HG03045 (cell line): ENCODE results near the gene MED13L.

Source experiments
- ATAC-seq: cut with Tn5 transposase; IDR thresholded peaks from one replicate; pipeline ENCODE4 v1.9.1; 2021; ENCODE audit warnings: mild to moderate bottlenecking, moderate library complexity; ENCODE audit not compliant: unreplicated experiment

Gene MED13L

DNA sequence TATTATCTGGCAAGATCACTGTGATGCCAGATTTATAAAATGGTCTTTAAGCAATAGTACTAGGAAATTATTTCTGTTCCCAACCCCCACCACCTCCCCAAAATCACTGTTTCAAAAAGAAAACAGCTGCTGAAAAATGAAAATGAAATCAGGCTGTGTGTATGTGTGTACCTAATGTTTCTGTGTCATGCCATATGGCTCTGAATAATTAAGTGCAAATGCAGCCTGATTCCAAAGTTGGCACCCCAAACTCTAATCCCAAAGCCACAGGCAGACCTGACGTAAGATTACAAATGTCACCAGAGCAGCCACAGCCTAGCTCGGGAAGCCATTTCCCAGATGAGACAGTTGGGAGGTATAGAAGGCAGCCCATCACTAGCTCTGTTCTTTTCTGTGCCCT, 175.5 kb downstream of the MED13L start:
- ATAC-seq: no peak

DNA sequence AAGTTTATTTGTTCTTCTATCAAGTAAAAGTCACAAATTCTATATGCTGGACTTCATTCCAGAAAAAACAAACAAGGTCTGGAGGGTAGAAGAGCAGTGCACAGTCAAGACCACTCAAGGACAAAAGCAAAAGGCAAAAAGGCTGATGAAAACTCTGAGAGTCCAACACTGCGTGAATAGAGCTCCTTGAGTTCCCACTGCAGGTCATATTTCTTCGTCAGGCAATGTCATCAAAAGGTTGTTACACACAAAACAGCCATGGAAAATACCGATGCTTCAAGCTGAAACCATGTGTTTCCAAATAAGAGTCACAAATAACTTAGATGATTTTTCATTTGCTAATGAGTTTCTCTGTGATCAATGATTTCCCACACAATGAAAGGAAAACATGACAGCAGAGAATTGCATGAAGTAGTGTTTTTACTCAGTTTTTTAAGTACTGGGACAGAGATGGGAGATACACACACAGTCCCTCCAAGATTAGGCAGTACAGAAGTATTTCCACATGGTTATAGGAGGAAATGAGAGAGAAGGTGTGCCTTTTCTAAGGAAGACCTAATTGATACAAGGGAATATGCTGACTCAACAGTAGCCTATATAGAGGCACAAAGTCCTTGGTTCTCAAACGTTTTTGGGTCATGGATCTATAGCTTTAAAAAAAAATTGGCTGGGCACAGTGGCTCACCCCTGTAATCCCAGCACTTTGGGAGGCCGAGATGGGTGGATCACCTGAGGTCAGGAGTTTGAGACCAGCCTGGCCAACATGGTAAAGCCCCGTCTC, 177.7 kb downstream of the MED13L start:
- no peak for ATAC-seq

DNA sequence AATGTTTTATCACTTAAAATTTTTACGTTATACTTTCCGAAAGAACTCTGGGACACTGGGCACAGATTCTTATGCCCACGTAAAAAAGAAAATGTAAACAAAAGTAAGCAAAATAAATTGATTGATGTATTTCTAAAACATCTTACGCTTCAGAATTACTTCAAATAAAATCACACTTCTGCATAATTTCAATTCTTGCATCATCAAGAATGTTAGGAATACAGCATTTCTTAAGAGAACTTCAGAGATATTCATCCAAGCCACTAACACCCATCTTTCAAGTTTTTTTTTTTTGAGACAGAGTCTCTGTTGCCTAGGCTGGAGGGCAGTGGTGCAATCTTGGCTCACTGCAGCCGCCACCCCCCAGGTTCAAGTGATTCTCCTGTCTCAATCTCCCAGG, 180.6 kb downstream of the MED13L start:
- ATAC-seq: no peak

DNA sequence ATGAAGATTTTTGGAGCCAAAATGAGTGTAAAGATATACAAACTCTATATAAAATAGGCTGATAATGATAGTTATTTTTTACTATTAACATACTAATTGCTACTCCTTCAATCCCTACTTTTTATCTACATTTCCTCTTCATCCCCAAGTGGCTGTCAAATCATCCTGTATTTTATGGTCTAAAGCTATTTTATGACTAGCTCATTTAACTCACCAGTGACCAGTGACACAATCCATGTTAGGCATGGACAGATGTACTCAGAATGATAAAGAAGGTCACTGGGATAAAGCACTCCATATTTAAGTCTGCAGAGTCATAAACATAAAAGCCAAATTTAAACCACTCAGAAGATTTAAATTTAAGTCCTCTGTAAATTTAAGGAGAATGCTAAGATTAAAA, 183.0 kb downstream of the MED13L start:
- ATAC-seq: no peak

DNA sequence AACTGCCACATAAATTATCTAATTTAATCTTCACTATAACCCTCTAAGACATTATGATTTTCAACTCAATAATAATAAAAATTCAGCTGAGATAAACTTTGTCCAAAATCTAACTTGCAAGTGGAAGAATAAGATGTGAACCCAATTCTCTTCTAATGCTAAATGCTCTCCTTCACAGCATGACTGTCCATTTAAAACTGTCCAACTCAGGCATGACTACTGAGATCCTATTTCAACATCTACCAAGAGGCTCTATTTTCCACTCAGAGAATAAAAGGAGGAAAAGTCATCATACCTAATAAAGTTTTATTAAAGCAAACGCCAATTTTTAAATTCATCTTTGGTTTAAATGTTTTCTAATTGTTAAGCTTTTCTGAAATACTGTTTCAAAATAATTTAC, 183.6 kb downstream of the MED13L start:
- no peak for ATAC-seq

DNA sequence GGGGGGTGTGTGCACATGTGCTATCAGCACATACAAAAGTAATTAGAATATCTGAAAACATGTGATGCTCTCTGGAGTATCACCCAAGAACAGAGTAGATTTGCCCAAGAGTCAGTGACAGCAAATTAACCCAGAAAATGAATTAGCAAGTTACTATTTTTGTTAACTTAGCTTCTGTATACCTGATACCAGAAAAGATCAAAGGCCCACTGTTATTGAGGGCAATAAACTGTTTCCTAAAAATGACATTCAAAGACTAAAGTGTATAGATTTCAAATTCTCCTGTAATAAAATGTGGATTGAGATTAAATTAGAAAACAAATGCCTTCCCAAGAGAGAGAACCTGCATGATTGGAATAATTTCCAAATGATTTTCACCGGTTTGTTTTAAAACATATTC, 184.7 kb downstream of the MED13L start:
- ATAC-seq: no peak

DNA sequence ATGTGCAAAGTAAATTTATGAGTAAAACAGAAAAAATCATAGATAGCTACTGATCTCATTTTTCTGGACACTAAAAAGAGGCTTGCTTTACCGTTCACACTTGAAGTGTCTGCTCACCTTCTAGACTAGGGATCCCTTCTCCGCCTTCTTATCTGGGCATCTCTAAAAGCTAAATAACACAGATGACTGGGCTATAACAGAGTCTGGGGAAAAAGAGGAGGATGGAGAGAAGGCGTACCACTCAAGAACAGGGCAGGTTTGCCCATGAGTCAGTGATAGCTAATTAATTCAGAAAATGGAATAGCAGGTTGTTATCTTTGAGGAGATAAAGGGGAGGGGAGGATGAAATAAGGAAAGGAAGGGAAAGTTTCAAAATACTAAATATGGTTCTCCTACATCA, 185.3 kb downstream of the MED13L start:
- no peak for ATAC-seq

DNA sequence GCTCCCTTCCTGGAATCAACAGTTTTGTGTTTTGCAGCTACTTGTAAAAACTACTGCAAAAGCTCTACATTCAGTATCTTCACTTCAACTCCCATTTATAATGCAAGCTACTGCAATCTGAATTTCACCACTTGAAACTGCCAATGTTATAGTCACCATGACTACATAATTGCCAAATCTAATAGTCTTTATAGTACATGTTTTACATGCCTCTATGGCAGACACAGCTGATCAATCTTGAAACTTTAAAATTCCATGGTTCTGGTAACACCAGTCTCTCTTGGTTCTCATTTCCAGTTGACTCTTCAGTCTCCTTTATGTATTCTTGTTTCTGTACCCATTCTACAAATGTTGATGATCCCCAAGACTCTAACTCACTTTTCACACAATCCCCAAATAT, 185.9 kb downstream of the MED13L start:
- no peak for ATAC-seq

DNA sequence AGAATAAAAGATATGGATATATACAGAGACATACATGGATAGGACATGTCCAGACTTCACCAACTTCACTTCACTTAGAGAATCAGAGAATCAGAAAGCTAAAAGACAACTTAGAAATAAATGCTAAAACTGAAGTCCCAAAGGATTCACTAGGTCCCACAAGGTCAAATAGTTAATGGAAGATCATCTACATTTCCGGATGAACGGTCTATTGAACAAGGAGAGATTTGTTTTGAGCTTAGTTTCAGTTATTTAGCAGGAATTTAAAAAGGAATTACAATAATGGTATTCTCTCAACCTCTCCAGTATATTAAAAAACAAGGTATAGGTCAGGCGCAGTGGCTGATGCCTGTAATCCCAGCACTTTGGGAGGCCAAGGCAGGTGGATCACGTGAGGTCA, 187.0 kb downstream of the MED13L start:
- ATAC-seq: no peak

DNA sequence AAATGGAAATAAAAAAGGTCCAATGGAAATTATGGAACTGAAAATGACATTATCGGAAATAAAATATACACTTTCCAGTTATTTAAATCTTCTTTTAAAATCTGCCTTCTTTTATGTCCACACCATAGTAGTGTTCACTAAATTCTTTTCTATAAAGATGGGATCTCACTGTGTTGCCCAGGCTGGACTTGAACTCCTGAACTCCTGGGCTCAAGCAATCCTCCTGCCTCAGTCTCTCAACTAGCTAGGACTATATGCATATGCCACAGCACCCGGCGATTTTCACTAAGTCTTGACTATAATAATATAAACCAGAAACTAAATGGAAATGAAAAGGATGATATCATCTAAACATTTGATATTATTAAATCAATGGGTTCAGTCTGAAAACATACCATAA, 188.4 kb downstream of the MED13L start:
- ATAC-seq: no peak

DNA sequence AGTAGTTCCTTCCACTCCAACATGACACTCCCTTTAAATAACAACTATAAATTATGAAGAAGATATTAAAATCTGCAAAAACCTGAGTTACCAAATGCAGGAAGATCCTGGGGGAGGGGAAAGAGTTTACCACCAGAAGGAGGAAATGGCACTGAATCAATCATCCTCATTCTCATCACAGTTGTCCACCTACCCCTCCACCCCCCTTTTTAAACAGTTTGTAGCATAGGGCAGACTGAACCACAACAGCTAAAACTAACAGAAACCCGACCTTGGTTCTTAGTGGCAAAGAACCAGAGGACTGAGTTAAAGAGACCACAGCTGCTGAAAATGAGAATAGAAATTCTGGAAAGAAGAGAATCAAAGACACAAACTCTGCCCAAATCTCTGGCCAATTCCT, 189.5 kb downstream of the MED13L start:
- no peak for ATAC-seq

DNA sequence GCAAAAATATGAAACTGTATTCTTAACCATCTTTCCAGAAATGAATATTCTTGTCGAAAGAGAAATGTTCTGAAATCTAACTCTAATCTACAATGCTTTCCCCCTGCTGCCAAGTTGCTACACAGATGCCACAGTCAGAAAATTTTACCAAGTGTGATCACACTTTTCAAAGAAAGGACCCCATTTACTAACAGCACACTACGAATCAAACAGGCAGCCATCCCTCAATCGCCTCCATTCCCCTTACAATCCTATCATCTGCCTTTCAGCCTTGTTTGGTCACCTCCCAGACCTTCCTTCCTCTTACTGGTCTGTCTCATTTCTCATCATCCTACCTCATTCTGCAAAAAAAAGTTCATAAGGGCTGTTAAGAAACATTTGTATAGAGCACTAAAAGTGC, 190.1 kb downstream of the MED13L start:
- no peak for ATAC-seq

DNA sequence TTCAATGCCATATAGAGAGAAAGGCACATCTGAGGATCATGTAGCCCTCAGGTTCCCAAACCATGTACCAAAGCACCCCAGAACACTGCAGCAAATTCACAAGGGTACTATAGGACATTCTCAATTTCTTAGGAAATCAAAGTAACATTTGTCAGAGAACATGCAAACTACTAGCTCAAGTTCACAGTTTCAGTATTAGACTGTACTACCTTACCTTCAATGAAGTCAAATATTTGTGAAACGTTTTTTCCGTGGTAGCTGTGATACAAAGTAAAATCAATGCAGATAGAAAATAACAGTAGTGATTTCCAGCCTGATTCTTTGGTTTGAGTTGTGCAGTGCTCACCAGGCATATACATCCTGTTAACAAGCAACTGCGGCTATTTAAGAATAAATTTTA, 197.1 kb downstream of the MED13L start:
- ATAC-seq: no peak

DNA sequence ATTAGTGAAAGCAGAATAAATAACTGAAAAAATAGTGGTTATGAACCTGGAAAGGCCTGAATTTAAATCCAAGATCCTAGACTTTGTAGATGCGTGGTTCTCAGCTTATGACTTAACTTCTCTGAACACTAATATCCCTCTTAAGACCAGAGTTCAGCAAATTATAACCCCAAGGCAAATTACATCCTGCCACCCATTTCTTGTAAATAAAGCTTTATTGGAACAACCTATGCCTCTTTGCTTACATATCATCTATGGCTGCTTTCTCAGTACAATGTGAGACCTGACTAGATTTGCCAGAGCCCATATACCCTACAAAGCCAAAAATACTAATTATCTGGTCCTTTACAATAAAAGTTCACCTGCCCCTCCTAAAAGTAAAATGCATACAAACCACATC, 199.1 kb downstream of the MED13L start:
- ATAC-seq: no peak

DNA sequence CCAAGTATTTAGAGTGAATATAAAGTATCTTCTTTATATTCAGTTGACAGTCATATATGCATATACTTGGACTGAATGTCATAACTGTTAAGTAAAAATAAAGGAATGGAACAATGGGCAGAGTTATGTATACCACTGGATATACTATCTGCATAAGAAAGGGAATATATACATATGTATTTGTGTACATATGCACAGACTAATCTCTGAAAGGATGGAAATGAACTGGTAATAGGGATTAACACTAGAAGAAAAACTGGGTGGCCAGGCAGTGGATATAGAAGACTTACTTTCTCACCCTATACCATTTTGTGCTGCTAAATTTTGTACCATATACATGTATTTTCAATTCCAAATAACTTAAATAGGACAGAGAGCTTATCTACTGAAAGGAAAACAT, 200.1 kb downstream of the MED13L start:
- ATAC-seq: no peak

DNA sequence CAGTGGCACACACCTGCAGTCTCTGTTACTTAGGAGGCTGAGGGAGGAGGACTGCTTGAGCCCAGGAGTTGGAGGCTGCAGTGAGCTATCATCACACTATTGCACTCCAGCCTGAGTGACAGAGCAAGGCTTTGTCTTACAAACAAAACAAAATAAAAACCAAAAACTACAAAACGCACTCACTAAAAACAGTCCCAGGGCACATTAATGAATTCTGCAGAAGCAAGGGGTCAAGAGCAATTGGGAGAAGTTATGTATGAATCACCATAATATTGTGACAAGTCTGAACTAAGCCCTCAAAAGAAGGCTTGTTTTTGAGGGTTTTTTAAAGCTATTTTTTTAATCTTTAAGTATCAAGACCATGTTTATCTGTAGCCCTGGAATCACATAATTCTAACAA, 201.1 kb downstream of the MED13L start:
- ATAC-seq: no peak

DNA sequence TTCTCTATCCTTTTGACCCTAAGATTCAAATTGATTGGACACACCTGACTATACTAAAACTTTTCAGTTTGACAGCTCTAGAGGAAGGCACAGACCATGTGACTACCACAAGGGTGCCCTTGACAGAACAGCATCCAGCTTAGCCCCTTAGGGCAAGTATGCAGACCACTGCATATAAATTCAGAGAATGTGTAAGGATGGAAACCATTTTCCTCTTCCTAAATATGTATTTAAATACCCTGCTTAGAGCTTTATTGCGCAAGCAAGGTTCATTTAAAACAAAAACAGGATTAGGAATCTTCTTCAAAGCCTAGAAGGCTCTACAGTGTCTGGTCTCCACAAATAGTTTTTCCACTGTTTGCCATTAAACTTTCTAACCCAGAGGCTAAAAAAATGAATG, 202.8 kb downstream of the MED13L start:
- ATAC-seq: no peak

DNA sequence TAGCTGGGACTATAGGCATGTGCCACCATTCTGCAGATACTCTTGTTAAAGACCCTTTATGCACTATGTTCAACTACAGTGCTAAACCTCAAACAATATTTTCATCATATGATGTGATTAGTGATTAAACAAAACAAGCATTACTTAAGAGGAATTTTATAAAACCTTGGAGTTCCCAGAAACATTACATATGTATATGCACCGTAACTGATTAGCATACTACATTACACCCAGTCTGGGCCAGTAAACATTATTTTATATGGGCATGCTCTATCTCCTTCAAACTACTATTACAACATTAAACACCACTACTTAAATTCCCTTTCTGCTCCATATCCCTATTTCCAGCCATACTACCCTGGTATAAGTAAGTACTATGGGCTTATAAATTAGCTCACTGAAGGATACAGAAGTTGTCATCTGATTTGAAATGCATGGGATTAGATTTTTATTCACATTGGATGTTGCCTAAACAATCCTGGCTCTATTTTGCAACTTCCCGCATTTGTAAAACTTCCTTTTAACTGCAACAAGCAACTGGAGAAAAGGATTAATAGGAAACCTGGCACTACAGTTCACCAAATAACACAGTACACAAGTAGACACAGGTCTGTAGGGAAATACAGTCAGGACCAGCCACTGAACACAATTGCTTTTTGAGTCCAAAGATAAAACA, 205.8 kb downstream of the MED13L start:
- no peak for ATAC-seq

DNA sequence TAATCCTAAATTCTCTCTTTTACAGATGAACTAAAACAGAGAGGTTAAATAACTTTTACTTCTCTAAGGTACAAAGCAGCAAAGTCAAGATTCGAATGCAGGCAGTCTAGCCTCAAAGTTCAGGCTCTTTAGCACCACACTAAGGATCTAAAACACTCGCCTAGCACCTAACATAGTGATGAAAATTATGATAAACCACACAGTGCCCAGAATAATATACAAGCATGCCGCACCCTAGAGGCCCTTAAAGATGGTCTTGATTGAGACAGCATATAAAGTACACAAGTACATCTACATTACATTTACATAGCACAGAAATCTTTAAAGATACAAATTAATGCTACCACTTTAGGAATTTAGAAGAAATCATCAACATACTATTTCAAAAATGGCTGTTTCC, 207.0 kb downstream of the MED13L start:
- no peak for ATAC-seq

DNA sequence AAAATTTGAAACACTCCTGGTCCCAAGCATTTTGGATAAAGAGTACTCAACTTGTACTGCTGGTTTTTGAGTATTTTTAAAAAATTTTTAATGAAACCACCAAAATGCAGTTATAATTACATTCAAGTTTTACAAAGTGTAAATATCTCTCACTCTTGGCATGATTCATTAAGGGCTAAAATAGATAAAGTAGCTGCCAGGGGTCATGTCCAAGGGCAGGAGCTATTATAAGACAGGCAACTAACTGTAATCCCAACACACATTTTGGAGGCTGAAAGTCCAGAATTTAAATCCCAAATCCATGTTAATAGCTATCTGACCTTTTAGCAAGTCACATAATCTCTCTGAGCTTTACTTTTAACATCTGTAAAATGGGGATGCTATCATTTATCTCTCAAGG, 207.6 kb downstream of the MED13L start:
- ATAC-seq: no peak

DNA sequence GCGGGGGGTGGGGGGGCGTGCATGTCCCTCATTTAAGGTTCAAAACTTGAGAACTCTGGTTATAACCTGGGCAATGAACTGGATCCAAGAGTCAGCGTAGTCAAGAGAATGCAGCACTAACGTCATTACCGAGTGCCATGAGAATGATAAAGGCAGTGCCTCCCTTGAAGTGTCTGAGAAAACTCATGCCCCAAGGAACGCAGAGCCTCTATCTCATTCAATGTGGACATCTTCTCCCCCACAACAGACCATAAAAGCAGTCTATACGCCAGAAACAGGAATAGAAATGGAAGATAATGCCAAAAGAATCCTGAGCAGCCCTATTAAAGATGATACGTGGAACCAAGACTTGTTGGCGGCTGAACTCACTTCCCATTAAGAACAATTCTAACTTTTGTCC, 208.6 kb downstream of the MED13L start:
- ATAC-seq: no peak

DNA sequence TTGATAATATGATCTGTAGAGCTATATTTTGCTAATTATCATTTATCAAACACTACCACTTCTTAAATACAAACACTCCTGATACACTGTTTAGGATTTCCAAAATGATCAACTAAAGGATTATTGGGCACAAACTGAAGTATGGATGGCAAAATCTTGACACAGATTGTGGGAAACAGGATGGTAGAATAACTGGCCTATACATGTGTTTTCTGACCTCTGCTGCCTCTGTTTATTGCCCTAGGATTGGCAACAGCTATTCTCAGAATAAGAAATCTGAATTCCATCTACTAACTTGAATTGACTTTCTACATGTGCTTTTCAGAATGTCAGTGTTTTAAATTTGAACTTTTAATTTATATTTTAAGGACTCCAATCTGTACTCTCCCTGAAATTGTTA, 209.1 kb downstream of the MED13L start:
- ATAC-seq: no peak

DNA sequence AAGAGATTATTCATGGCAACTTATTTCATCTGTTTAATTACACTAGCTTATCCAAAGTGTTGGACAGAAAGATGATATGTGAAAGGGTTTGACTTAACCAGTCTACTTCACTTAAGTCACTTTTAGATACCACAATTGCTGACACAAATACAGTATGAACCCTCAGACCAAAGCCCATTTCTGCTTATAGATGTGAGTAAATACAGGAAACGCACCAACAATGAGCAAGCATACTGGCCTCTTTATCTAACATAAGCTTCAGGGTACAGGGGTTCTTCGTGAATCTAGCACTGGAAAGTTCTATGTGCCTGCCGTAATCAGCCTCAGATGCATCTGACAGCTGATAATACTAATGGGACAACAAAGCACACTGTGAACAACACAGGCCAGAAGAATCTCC, 209.6 kb downstream of the MED13L start:
- no peak for ATAC-seq
